ENCODE measurements around the gene EIPR1. TPM values are rescaled to one million over a fixed set of nuclear protein-coding genes. Genes with fewer than 3 reads are reported as not detected.

EIPR1 gene
- total and polyA plus RNA-seq, 10 of the 15 experiments (the other 5 are each of a cell fraction or from before 2014, with no cell fraction given): 23.6 to 61.2 (median 42.2) TPM

DNA sequence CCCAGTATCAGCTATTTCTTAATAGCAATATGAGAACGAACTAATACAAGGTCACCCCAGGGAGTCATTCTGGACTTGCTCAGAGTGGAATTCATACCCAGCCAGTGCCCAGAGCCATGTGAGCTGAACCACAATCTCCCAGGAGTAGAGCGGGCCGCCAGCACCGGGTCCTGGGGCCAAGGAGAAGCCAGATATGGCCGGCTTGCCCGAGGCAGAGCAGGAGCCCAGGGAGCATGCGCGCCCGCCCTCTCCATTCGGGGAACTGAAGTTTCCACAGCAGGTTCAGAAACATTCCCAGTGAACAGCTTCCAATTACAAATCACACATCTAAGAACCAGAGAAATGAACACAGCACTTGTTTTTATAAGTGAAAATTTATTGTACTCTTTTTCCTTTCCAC, 37.5 kb downstream of the EIPR1 start:
- Histone ChIP-seq H3K4me3 (no peak overlapping the region), H3K79me2 (ENCODE audit: control insufficient read depth, insufficient read depth, low read length) (no peaks in the 10 kb centered on the region), H3K9ac (ENCODE audit: control insufficient read depth, insufficient read depth, low read length) (no peak overlapping the region), H2AFZ (ENCODE audit: control insufficient read depth, low read depth, low read length) (no peak overlapping the region), H3K9me3 (replicated peaks; ENCODE audit: control insufficient read depth, insufficient read depth, low read length) (no peaks in the 10 kb centered on the region; the same call in 2 of the 3 replicates), H3K4me1 (ENCODE audit: control insufficient read depth, insufficient read depth, low read length) (no peaks in the 10 kb centered on the region), H3K27me3 (replicated peaks in 1 of 2; ENCODE audit: control insufficient read depth in 2 of 2, insufficient read depth in 2 of 2, low read length in 1 of 2) (no peaks in the 10 kb centered on the region), H3K36me3 (ENCODE audit: control insufficient read depth in 2 of 2, insufficient read depth in 2 of 2, low read length in 1 of 2) (peaks cover 4 to 6% of the 10 kb centered on the region in 2 experiments; a peak in 3 of 4 replicates), H3K4me2 (ENCODE audit: control insufficient read depth, insufficient read depth) (no peak overlapping the region), H4K20me1 (ENCODE audit: control insufficient read depth, insufficient read depth) (no peaks in the 10 kb centered on the region), H3K27ac (ENCODE audit: control insufficient read depth, insufficient read depth) (no peak overlapping the region)
- WGBS (ENCODE audit: insufficient coverage, insufficient replicate concordance, low lambda C conversion rate, missing lambda C conversion rate): 97% methylated on average over 10 of the region's 10 CpGs
- ChIA-PET CTCF (no interaction called here), SMC1A (ENCODE audit: uncharacterized antibody, unreplicated experiment) (no interaction called here), RAD21 (ENCODE audit: unreplicated experiment) (no interaction called here), POLR2A (no interaction called here)
- intact Hi-C loops (cut with micrococcal nuclease; ENCODE audit: unreplicated experiment): no loop called here
- TF ChIP-seq IKZF2 (IDR thresholded peaks at IDR 0.05): no peak
- TF ChIP-seq ZNF622 (IDR thresholded peaks at IDR 0.05): no peak
- TF ChIP-seq STAT1 (conservative IDR thresholded peaks at IDR 0.05): no peak
- no peak for TF ChIP-seq MXI1 (IDR thresholded peaks at IDR 0.05; ENCODE audit: low read depth, low read length)
- no peak for TF ChIP-seq MYB (IDR thresholded peaks at IDR 0.05; ENCODE audit: borderline replicate concordance, low read depth, low read length)
- in situ Hi-C loops (cut with MboI): no loop called here
- FAIRE-seq: no peak
- DNase-seq (ENCODE audit: low read depth, low spot score): no peak
- ATAC-seq: no peak
- no TSS peak for BruUV-seq (replicated peaks)

DNA sequence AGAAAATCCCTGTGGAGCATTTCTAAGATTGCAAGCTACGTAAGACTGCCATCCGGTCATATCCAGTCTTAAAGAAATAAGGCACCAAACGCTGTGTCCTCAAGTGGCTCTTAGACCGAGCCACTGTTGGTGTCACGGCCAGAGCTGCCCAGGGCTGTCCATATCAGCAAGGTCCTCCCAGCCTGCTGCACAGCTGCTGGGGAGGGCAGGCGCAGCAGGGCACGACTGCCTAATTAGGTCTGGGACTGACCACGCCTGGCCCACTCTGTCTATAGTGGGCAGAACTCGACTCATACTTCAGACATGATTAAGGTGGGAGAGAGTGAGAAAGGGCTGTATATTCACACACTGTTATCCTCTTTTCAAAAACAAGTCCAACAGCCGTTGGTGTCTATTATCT, 39.3 kb downstream of the EIPR1 start:
- no peak for ATAC-seq
- Histone ChIP-seq H2AFZ (ENCODE audit: control insufficient read depth, low read depth, low read length) (no peak overlapping the region), H3K9me3 (replicated peaks; ENCODE audit: control insufficient read depth, insufficient read depth, low read length) (no peaks in the 10 kb centered on the region; the same call in 2 of the 3 replicates), H3K79me2 (ENCODE audit: control insufficient read depth, insufficient read depth, low read length) (no peaks in the 10 kb centered on the region), H3K36me3 (ENCODE audit: control insufficient read depth in 2 of 2, insufficient read depth in 2 of 2, low read length in 1 of 2) (peaks cover 3 to 8% of the 10 kb centered on the region in 2 experiments; a peak in 3 of 4 replicates), H3K27ac (ENCODE audit: control insufficient read depth, insufficient read depth) (no peak overlapping the region), H3K9ac (ENCODE audit: control insufficient read depth, insufficient read depth, low read length) (no peak overlapping the region), H4K20me1 (ENCODE audit: control insufficient read depth, insufficient read depth) (no peaks in the 10 kb centered on the region), H3K4me3 (no peak overlapping the region), H3K27me3 (replicated peaks in 1 of 2; ENCODE audit: control insufficient read depth in 2 of 2, insufficient read depth in 2 of 2, low read length in 1 of 2) (no peaks in the 10 kb centered on the region), H3K4me1 (ENCODE audit: control insufficient read depth, insufficient read depth, low read length) (no peaks in the 10 kb centered on the region), H3K4me2 (ENCODE audit: control insufficient read depth, insufficient read depth) (no peak overlapping the region)
- TF ChIP-seq FOS (IDR thresholded peaks at IDR 0.05; ENCODE audit: borderline replicate concordance, extremely low read depth, insufficient read length): no peak
- no peak for TF ChIP-seq CBX5 (IDR thresholded peaks at IDR 0.05; ENCODE audit: low read depth)
- TF ChIP-seq, protein P1, sequence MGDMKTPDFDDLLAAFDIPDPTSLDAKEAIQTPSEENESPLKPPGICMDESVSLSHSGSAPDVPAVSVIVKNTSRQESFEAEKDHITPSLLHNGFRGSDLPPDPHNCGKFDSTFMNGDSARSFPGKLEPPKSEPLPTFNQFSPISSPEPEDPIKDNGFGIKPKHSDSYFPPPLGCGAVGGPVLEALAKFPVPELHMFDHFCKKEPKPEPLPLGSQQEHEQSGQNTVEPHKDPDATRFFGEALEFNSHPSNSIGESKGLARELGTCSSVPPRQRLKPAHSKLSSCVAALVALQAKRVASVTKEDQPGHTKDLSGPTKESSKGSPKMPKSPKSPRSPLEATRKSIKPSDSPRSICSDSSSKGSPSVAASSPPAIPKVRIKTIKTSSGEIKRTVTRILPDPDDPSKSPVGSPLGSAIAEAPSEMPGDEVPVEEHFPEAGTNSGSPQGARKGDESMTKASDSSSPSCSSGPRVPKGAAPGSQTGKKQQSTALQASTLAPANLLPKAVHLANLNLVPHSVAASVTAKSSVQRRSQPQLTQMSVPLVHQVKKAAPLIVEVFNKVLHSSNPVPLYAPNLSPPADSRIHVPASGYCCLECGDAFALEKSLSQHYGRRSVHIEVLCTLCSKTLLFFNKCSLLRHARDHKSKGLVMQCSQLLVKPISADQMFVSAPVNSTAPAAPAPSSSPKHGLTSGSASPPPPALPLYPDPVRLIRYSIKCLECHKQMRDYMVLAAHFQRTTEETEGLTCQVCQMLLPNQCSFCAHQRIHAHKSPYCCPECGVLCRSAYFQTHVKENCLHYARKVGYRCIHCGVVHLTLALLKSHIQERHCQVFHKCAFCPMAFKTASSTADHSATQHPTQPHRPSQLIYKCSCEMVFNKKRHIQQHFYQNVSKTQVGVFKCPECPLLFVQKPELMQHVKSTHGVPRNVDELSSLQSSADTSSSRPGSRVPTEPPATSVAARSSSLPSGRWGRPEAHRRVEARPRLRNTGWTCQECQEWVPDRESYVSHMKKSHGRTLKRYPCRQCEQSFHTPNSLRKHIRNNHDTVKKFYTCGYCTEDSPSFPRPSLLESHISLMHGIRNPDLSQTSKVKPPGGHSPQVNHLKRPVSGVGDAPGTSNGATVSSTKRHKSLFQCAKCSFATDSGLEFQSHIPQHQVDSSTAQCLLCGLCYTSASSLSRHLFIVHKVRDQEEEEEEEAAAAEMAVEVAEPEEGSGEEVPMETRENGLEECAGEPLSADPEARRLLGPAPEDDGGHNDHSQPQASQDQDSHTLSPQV (IDR thresholded peaks at IDR 0.05): no peak
- no peak for TF ChIP-seq RB1 (IDR thresholded peaks at IDR 0.05; ENCODE audit: borderline replicate concordance)
- TF ChIP-seq ZNF622 (IDR thresholded peaks at IDR 0.05): no peak
- TF ChIP-seq ZSCAN29 (IDR thresholded peaks at IDR 0.05): no peak
- no peak for TF ChIP-seq IKZF1 (conservative IDR thresholded peaks at IDR 0.05)
- no peak for TF ChIP-seq BMI1 (IDR thresholded peaks at IDR 0.05; ENCODE audit: borderline replicate concordance)
- TF ChIP-seq ETV6 (conservative IDR thresholded peaks at IDR 0.05 in 1 of 2, IDR thresholded peaks at IDR 0.05 in 1 of 2; ENCODE audit: borderline replicate concordance in 1 of 2, low read depth in 1 of 2): no peak
- intact Hi-C loops (cut with micrococcal nuclease; ENCODE audit: unreplicated experiment) (no loop called here), in situ Hi-C loops (cut with MboI) (no loop called here)
- no peak for FAIRE-seq
- RAD21 ChIA-PET (ENCODE audit: unreplicated experiment): no interaction called here
- POLR2A ChIA-PET: no interaction called here
- WGBS (ENCODE audit: insufficient coverage, insufficient replicate concordance, low lambda C conversion rate, missing lambda C conversion rate): 96% methylated on average over 10 of the region's 10 CpGs
- CTCF ChIA-PET: no interaction called here
- BruUV-seq (replicated peaks): no TSS peak
- no peak for DNase-seq (ENCODE audit: low read depth, low spot score)
- SMC1A ChIA-PET (ENCODE audit: uncharacterized antibody, unreplicated experiment): no interaction called here
